ENCODE measurements around the gene LRAT. TPM values are rescaled to one million over a fixed set of nuclear protein-coding genes. Genes with fewer than 3 reads are reported as not detected.

Gene LRAT
- total RNA-seq, 1 donor from 2014 or later, result 0.94 TPM

DNA sequence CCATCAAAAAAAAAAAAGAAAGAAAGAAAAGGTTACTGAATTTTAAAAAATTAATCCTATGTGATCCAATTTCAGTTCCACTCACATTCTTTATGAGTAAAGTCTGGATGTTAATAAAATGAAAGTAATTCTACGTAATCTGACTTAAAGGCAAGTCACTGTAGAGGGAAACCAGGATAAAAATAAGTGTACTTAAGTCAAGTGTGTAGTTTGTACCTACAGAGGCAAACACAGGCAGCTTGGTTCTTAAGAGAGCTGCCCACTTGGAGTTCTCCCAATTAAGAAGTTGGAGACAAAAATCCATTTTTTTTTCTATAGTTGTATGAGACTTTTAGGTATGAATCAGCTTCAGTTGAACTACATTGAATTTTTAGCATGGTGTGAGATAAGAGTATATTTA is 7.0 kb upstream of the LRAT start:
- TF ChIP-seq EZH2 (IDR thresholded peaks at IDR 0.05), result no peak
- H3K4me1 ChIP-seq, result peaks cover 35% of the 10 kb centered on the region
- Mint-ChIP-seq H3K27ac (no peak overlapping the region), H3K4me1 (peaks cover 30% of the 10 kb centered on the region), H3K27me3 (ENCODE audit: insufficient read depth, low read depth) (peaks cover 12% of the 10 kb centered on the region), H3K4me3 (no peak overlapping the region), H3K36me3 (no peaks in the 10 kb centered on the region), H3K9me3 (no peaks in the 10 kb centered on the region)
- no peaks in the 10 kb centered on the region for H3K36me3 ChIP-seq
- H3K4me3 ChIP-seq, result no peak overlapping the region
- no peak overlapping the region for H3K27ac ChIP-seq
- no peak for DNase-seq (ENCODE audit: low spot score)
- H3K9ac ChIP-seq, result no peak overlapping the region
- H3K9me3 ChIP-seq (ENCODE audit: low read depth), result no peaks in the 10 kb centered on the region
- H3K79me2 ChIP-seq (ENCODE audit: low read depth), result no peaks in the 10 kb centered on the region
- peaks cover 17% of the 10 kb centered on the region for H4K20me1 ChIP-seq (ENCODE audit: low read depth)
- no peak overlapping the region for H3K4me2 ChIP-seq
- peaks cover 31% of the 10 kb centered on the region for H3K27me3 ChIP-seq
- peaks cover 34% of the 10 kb centered on the region for H3F3A ChIP-seq (ENCODE audit: low read depth)
- no peak overlapping the region for H2AFZ ChIP-seq (replicated peaks)

- H3K27ac ChIP-seq, result no peak overlapping the region
- peak overlapping the region; percentile 59 for H3K4me2 ChIP-seq
- no peaks in the 10 kb centered on the region for H3K9me3 ChIP-seq (ENCODE audit: low read depth)
- Mint-ChIP-seq H3K36me3 (no peaks in the 10 kb centered on the region), H3K9me3 (no peaks in the 10 kb centered on the region), H3K4me3 (no peak overlapping the region), H3K27me3 (ENCODE audit: insufficient read depth, low read depth) (peaks cover 23% of the 10 kb centered on the region), H3K27ac (no peak overlapping the region), H3K4me1 (peaks cover 39% of the 10 kb centered on the region)
- H3K4me1 ChIP-seq, result peaks cover 45% of the 10 kb centered on the region
- peak overlapping the region; percentile 15 for H3K4me3 ChIP-seq
- no peak overlapping the region for H2AFZ ChIP-seq (replicated peaks)
- DNase-seq (ENCODE audit: low spot score), result peak; percentile 46
- TF ChIP-seq EZH2 (IDR thresholded peaks at IDR 0.05) (no peak), EZH2phosphoT487 (IDR thresholded peaks at IDR 0.05) (no peak)
- TF ChIP-seq, protein P1, sequence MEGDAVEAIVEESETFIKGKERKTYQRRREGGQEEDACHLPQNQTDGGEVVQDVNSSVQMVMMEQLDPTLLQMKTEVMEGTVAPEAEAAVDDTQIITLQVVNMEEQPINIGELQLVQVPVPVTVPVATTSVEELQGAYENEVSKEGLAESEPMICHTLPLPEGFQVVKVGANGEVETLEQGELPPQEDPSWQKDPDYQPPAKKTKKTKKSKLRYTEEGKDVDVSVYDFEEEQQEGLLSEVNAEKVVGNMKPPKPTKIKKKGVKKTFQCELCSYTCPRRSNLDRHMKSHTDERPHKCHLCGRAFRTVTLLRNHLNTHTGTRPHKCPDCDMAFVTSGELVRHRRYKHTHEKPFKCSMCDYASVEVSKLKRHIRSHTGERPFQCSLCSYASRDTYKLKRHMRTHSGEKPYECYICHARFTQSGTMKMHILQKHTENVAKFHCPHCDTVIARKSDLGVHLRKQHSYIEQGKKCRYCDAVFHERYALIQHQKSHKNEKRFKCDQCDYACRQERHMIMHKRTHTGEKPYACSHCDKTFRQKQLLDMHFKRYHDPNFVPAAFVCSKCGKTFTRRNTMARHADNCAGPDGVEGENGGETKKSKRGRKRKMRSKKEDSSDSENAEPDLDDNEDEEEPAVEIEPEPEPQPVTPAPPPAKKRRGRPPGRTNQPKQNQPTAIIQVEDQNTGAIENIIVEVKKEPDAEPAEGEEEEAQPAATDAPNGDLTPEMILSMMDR (IDR thresholded peaks at IDR 0.05), result no peak
- H4K20me1 ChIP-seq (ENCODE audit: low read depth), result peaks cover 31% of the 10 kb centered on the region
- no peak overlapping the region for H3K9ac ChIP-seq
- H3K79me2 ChIP-seq (ENCODE audit: low read depth), result no peaks in the 10 kb centered on the region
- H3F3A ChIP-seq (ENCODE audit: low read depth), result peaks cover 50% of the 10 kb centered on the region
- H3K36me3 ChIP-seq, result no peaks in the 10 kb centered on the region
- H3K27me3 ChIP-seq, result peaks cover 48% of the 10 kb centered on the region
These were observed 5.4 kb upstream of the LRAT start for GRCh38 chr4:154738426-154738825.

GRCh38 chr4:154739111-154739510 is 4.7 kb upstream of the LRAT start:
- Histone ChIP-seq H3K79me2 (ENCODE audit: low read depth) (no peaks in the 10 kb centered on the region), H2AFZ (replicated peaks) (no peak overlapping the region), H3K9me3 (ENCODE audit: low read depth) (no peaks in the 10 kb centered on the region), H3K27ac (no peak overlapping the region), H3K27me3 (peaks cover 54% of the 10 kb centered on the region), H3K36me3 (no peaks in the 10 kb centered on the region), H3K4me1 (peaks cover 47% of the 10 kb centered on the region), H3K4me2 (peak overlapping the region; percentile 59), H3K4me3 (peak overlapping the region; percentile 15), H4K20me1 (ENCODE audit: low read depth) (peaks cover 31% of the 10 kb centered on the region), H3K9ac (no peak overlapping the region), H3F3A (ENCODE audit: low read depth) (peaks cover 52% of the 10 kb centered on the region)
- H3K27me3 Mint-ChIP-seq (ENCODE audit: insufficient read depth, low read depth), result peaks cover 30% of the 10 kb centered on the region
- no peaks in the 10 kb centered on the region for H3K9me3 Mint-ChIP-seq
- peak; percentile 72 for DNase-seq (ENCODE audit: low spot score)
- H3K4me3 Mint-ChIP-seq, result no peak overlapping the region
- H3K4me1 Mint-ChIP-seq, result peaks cover 40% of the 10 kb centered on the region
- TF ChIP-seq EZH2 (IDR thresholded peaks at IDR 0.05), result no peak
- TF ChIP-seq, protein P1 (IDR thresholded peaks at IDR 0.05), result no peak
- no peak for TF ChIP-seq EZH2phosphoT487 (IDR thresholded peaks at IDR 0.05)
- H3K27ac Mint-ChIP-seq, result no peak overlapping the region
- no peaks in the 10 kb centered on the region for H3K36me3 Mint-ChIP-seq

- no peak overlapping the region for H3K9ac ChIP-seq
- Mint-ChIP-seq H3K36me3 (no peaks in the 10 kb centered on the region), H3K4me1 (peaks cover 47% of the 10 kb centered on the region), H3K9me3 (no peaks in the 10 kb centered on the region), H3K27ac (no peak overlapping the region), H3K4me3 (no peak overlapping the region), H3K27me3 (ENCODE audit: insufficient read depth, low read depth) (peaks cover 42% of the 10 kb centered on the region)
- H3K27me3 ChIP-seq, result peaks cover 68% of the 10 kb centered on the region
- H2AFZ ChIP-seq (replicated peaks), result no peak overlapping the region
- H3F3A ChIP-seq (ENCODE audit: low read depth), result peaks cover 52% of the 10 kb centered on the region
- H3K4me3 ChIP-seq, result peak overlapping the region; percentile 62
- H3K4me2 ChIP-seq, result peak overlapping the region; percentile 94
- H3K36me3 ChIP-seq, result no peaks in the 10 kb centered on the region
- DNase-seq (ENCODE audit: low spot score), result peak; percentile 28
- no peaks in the 10 kb centered on the region for H3K79me2 ChIP-seq (ENCODE audit: low read depth)
- H4K20me1 ChIP-seq (ENCODE audit: low read depth), result peaks cover 31% of the 10 kb centered on the region
- H3K27ac ChIP-seq, result no peak overlapping the region
- TF ChIP-seq, protein P1 (IDR thresholded peaks at IDR 0.05), result no peak
- peak; percentile 43 for TF ChIP-seq EZH2 (IDR thresholded peaks at IDR 0.05)
- TF ChIP-seq EZH2phosphoT487 (IDR thresholded peaks at IDR 0.05), result no peak
- H3K9me3 ChIP-seq (ENCODE audit: low read depth), result no peaks in the 10 kb centered on the region
- peaks cover 53% of the 10 kb centered on the region for H3K4me1 ChIP-seq
These were observed 3.3 kb upstream of the LRAT start for GRCh38 chr4:154740462-154740861.

Measured in neural progenitor cell (in vitro differentiated cells).